Amniotic epithelial cell (primary cell): ENCODE data around the gene NR5A2.

Source experiments
- DNase-seq: peaks from one replicate; pipeline ENCODE4 v3.0.0-alpha.2; 2010; ENCODE audit warnings: low read depth

Gene NR5A2

DNA sequence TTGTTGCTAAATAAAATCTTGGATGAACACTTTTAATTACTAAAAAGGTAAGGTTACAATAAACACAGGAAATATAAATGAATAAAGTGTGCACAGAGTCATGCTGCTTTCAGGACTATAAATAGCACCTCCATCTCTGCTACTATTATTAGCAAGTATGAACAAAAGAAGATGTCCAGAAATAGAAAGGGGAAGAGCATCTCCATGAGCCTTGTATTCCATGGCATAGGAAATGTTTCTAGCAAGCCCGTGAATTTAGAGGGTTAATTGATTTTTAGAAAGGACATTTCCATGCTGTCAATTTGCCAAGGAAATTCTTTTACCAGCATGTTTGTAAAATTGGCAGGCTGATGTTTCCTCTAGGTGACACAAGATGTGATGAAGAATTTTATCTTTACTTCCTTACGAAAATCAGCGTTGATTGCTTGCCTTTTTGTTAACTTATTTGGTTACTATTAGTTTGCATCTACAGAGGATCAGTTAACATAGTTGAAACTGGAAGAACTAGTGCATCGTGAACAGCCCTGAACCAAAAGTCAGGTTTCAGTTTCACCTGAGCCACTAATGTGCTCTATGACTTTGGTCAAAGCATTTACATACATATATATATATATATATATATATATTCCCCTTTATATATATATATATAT, 45.3 kb downstream of the NR5A2 start:
- no peak for DNase-seq

- no peak for DNase-seq
Observed at GRCh38 chr1:200073286-200073637, 45.8 kb downstream of the NR5A2 start.

DNA sequence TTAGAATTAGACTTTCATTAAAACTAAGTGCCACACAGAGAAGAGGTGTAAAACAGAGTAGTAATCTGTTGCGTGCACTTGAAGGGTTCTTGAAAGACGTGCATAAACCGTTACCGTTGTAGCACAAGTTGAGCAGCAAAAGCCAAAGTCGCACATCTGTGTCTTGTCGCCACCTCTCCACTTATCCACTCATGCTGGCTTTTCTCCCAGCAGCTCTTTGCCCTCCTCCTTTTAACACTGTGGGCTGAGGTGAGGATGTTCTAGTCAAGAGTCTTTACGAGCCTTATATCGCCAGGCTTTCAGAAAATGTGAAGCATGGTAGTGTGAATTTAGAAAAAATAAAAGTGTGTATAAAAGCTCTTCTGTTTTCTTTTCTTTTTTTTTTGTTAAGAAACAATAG, 48.0 kb downstream of the NR5A2 start:
- no peak for DNase-seq

GRCh38 chr1:200075938-200076546, 48.5 kb downstream of the NR5A2 start:
- DNase-seq, result peak; percentile 84

- DNase-seq, result no peak
Observed at GRCh38 chr1:200079232-200079940, 51.9 kb downstream of the NR5A2 start.

DNA sequence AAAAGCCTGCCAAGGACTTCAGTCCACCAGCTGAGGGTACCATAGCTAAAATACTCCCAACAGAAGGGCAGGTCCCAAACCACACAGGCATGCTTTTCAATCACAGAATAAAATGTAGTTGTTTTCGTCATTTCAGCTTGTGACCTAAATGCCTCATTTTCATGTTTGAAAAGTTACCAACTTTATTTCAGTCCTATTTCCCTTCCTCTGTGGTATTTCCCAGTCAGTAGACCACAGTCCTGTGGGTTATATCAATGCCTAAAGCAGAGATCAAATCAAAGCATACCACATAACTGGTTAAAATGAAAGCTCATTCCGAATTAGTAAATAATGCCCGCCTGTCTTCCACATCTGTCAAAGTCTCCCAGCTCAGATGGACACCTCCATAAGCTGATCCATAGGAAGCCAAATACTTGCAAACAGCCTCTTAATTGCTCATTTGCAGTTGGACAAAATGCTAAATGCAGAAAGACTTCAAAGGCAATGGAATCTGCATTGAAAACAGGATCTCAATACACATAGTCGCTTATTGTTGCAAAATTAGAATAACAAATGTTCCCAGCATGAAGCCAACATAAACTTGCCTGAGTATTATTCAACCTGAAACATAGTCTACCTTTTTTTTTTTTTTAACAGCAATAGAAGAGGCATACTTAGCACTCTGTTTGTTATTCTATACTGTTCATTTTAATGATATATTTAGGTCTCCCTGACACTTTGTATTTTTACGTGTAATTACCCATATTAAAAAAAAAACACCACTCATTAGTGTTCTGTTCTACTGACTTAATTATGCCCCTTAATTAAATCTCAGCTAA, 53.9 kb downstream of the NR5A2 start:
- no peak for DNase-seq

- no peak for DNase-seq
Observed at GRCh38 chr1:200081969-200082245, 54.4 kb downstream of the NR5A2 start.

GRCh38 chr1:200082329-200082728, 54.8 kb downstream of the NR5A2 start:
- no peak for DNase-seq

DNA sequence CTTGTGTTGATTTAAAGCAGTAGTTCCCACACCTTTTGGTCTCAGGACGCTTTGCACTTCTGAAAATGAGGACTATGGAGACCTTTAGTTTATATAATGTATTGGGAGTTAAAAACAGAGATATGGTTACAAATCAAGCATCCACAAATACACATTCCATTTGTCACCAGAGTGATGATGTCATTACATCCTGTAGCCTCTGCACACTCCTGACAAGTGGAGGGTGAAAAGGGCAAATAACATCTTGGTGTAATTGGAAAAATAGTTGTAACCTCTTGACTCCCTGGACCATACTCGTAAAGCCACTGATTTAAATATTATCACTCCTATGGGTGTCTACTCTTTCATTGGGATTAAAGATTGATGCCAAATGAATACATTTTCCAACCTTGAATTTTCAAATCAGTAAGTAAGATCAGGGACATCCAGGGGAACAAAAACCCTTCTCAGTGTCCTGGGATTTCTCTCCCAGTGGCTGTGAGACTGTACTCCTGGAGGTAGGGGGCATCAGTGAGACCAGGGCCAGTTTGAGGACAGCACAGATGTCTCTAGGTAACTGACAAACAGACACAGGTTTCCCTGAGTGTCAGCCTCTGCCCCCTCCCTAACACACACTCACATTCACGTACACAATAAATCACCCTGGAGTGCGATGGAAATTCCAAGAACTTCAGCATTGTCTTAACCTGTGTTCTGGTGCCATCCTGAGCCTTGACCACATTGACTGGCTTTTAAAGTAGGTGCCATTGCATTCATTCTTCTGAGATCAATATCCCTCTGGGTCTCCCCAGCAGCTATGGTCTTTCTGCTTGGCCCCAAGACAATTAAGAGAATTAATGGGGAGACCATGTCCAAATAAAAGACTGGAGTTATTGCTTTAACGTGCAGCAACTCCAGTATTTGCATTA, 63.0 kb downstream of the NR5A2 start:
- DNase-seq, result no peak

DNA sequence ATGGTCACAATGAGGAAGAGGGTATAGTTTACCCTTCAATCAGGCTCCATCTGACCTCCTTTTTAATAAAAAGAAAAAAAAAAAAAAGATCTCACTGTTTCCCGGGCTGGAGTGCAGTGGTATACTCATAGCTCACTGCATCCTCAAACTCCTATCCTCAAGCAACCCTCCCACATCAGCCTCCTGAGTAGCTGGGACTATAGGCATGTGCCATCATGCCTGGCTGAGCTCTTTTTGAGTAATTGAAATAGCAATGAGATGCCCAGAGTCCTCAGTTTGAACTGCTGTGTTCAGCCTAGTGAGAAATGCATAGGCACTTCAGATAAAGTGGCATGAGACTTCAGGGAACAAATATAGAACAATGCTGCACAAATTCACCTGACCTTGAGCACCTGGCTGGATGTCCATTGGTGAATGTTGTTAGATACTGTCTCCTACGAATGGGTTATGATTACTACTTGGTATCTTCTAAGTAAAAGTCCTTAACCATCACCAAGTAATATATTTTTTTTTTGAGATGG, 67.6 kb downstream of the NR5A2 start:
- no peak for DNase-seq

- DNase-seq, result no peak
Observed at GRCh38 chr1:200096774-200097173, 69.3 kb downstream of the NR5A2 start.

GRCh38 chr1:200099040-200099439, 71.5 kb downstream of the NR5A2 start:
- no peak for DNase-seq

GRCh38 chr1:200103966-200104583, 76.6 kb downstream of the NR5A2 start:
- no peak for DNase-seq

DNA sequence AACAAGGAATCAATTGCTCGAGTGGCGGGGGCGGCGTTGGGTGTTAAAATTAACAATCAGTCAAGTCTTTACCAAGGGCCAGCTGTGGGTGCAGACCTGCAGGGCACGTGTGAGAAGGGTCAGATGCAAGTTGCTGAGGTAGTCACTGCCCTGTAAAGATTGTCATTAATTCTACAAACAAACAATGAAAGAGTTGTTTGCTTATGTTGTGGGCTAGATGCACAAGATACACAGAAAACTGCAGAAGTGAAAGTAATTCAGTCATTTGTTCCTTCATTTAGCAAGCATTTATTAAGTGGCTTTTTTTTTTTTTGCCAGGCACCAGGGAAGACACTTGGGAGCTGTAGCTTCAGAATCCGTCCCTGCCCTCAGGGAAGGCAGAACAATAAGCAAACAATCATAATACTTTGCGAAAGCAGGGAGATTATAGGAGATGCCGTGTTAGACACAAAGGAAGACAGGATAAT, 79.5 kb downstream of the NR5A2 start:
- DNase-seq, result no peak

DNA sequence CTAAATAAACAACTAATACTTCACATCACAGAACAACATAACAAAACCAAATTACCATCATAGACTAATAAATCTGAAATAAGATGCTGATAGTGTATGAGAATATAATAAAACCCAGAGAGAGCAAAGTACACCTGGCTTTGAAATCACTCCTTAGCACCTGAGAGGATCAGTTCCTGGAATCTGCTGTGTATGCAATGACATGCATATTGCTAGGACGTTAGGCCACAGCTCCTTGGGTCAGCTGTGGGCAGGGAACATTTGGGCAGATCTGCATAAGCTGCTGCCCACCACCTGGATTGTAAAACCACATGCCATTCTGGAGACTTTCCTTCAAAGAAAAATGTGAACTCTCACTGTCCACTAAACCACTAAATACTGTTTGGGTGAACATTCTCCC, 81.1 kb downstream of the NR5A2 start:
- DNase-seq, result no peak

DNA sequence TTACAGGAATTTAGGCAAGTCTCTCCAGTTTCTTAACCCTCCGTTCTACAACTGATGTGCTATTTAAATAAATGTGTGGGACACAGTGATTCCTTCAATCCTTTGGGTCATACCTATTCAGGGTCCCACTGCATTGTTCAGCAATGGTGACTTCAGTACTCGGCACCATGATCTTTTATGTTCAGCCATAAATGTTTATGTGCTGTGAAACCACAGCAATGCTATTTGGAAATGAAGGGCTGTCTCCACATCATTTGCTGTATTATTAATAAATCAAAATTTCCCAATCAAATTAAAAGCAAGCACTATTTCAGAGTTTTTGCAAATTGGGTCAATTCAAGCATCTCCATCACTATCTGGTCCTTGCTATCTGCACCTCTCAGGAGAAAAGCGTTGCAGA, 84.8 kb downstream of the NR5A2 start:
- no peak for DNase-seq

DNA sequence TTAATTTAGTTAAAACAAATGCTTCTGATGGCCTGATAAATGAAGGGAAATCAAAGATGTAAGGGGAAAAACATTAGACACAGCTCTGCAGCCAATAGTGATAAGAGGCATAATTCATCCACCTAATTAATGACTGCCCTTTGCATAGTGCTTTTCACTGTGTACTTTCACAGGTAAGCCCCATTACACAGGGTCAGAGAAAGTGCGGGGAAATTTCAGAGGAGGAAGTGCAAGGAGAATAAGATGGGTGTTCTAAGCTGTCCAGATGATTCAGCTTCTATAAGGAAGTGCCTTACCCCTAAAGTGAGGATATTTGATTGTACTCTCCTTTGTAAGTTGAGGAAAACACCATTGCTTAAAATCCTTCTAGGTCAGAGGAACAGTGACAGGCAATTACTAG, 88.0 kb downstream of the NR5A2 start:
- no peak for DNase-seq

- no peak for DNase-seq
Observed at GRCh38 chr1:200116324-200116723, 88.8 kb downstream of the NR5A2 start.

GRCh38 chr1:200118779-200119505, 91.4 kb downstream of the NR5A2 start:
- DNase-seq, result no peak

GRCh38 chr1:200121421-200121820, 93.9 kb downstream of the NR5A2 start:
- DNase-seq, result peak; percentile 58
